K562 (cell line): ENCODE results near the gene ELMO3. TPM values are rescaled to one million over a fixed set of nuclear protein-coding genes. Genes with fewer than 3 reads are reported as not detected.
A peak's percentile ranks its signal among the peaks of the same experiment; 100 is the strongest.

Experiments used
- ATAC-seq: fragments of 200-7000 bp; cut with Tn5 transposase; 3 replicates; pipeline ENCODE4 v1.9.1; 2020; ENCODE audit warnings: moderate library complexity
- BruUV-seq: library from RNA; stranded (reverse); fragments of 400-500 nt; replicated peaks from 2 replicates; lab custom pipeline; 2021; lab: Mats Ljungman, UMichigan
- CTCF ChIA-PET: fragments of 300-600 bp; formaldehyde crosslinking; extraction: SDS; loops from one replicate; lab custom pipeline; 2021; ENCODE audit warnings: low intra/inter-chr PET ratio; lab: Yijun Ruan, JAX
- POLR2A ChIA-PET: fragments of 300-600, 350-650 bp; sonication (Branson Sonifier 250); formaldehyde crosslinking; extraction: SDS; loops from one replicate; lab custom pipeline; 2021; ENCODE audit warnings: antibody characterized with exemption, inconsistent platforms; lab: Yijun Ruan, JAX
- DNase-seq, 4 experiments: peaks; one replicate each; pipeline versions ENCODE4 v3.0.0 to v3.0.0-alpha.2; 2011 to 2018; ENCODE audit warnings: low spot score in 3 of 4, mixed read lengths in 3 of 4; ENCODE audit errors: extremely low read depth in 1 of 4
- FAIRE-seq: peaks from 2 replicates; lab custom pipeline; 2011; peaks lifted over from hg19 to GRCh38; lab: Jason Lieb, UNC
- H2AFZ ChIP-seq: 2 replicates; pipeline ENCODE4 v1.6.0; 2011; ENCODE audit warnings: low read depth, low read length, control low read depth, inconsistent platforms
- H3K27ac ChIP-seq: fragments of 200-600 bp; 3 replicates; pipeline ENCODE4 v1.8.0; 2011; ENCODE audit warnings: low read depth, mild to moderate bottlenecking, control low read depth, inconsistent platforms, low read length, moderate library complexity, mixed read lengths; ENCODE audit errors: extremely low read depth
- H3K27me3 ChIP-seq, 2 experiments: fragments of 300-600 bp in 1 of 2; 2 replicates in 1 of 2; 3 replicates in 1 of 2; pipeline versions ENCODE4 v1.6.0 to v1.8.0; 2011; ENCODE audit warnings: inconsistent platforms in 2 of 2, low read length in 2 of 2, mild to moderate bottlenecking in 1 of 2, mixed read lengths in 1 of 2, moderate library complexity in 1 of 2; ENCODE audit not compliant: control insufficient read depth in 2 of 2, insufficient read depth in 2 of 2
- H3K36me3 ChIP-seq: fragments of 300-600 bp; 3 replicates; pipeline ENCODE4 v1.8.0; 2011; ENCODE audit warnings: mild to moderate bottlenecking, low read length, inconsistent platforms; ENCODE audit not compliant: control insufficient read depth, insufficient read depth
- H3K4me1 ChIP-seq, 2 experiments: fragments of 200-600 bp in 1 of 2; replicated peaks in 1 of 2; 2 replicates in 1 of 2; 3 replicates in 1 of 2; pipeline versions ENCODE4 v1.5.1 to v1.8.0; 2011; ENCODE audit warnings: inconsistent platforms in 2 of 2, low read length in 2 of 2, mild to moderate bottlenecking in 1 of 2, mixed read lengths in 1 of 2, moderate library complexity in 1 of 2; ENCODE audit not compliant: control insufficient read depth in 2 of 2, insufficient read depth in 2 of 2
- H3K4me2 ChIP-seq: 2 replicates; pipeline ENCODE4 v1.6.1; 2011; ENCODE audit warnings: low read length, control low read depth, inconsistent platforms, mixed read lengths; ENCODE audit not compliant: insufficient read depth
- H3K4me3 ChIP-seq: fragments of 200-600 bp; sonication (generic), shearing (Covaris generic); 2 replicates; pipeline ENCODE4 v1.5.1; 2016; ENCODE audit warnings: control low read depth, inconsistent platforms
- H3K79me2 ChIP-seq: fragments of 200-600 bp; 3 replicates; pipeline ENCODE4 v1.8.0; 2011; ENCODE audit warnings: low read length, inconsistent platforms; ENCODE audit not compliant: control insufficient read depth, insufficient read depth
- H3K9ac ChIP-seq, 2 experiments: 2 replicates each; pipeline versions ENCODE4 v1.6.0 to v1.6.1; 2011; ENCODE audit warnings: low read depth in 2 of 2, low read length in 2 of 2, control low read depth in 1 of 2, inconsistent platforms in 1 of 2, mild to moderate bottlenecking in 1 of 2, mixed read lengths in 1 of 2; ENCODE audit not compliant: insufficient read depth in 1 of 2
- H3K9me1 ChIP-seq: one replicate; pipeline ENCODE4 v1.6.0; 2011; ENCODE audit warnings: inconsistent platforms, mild to moderate bottlenecking, low read length, moderate library complexity; ENCODE audit not compliant: control insufficient read depth, insufficient read depth
- H3K9me3 ChIP-seq: replicated peaks from 2 replicates; pipeline ENCODE4 v1.5.1; 2011; ENCODE audit warnings: low read depth, low read length, inconsistent platforms; ENCODE audit not compliant: control insufficient read depth, insufficient read depth
- H4K20me1 ChIP-seq: replicated peaks from 2 replicates; pipeline ENCODE4 v1.6.1; 2011; ENCODE audit warnings: low read length, inconsistent platforms, mixed read lengths; ENCODE audit not compliant: control insufficient read depth, insufficient read depth
- BCOR ChIP-seq: fragments of 450-650 bp; IDR thresholded peaks from 2 replicates; pipeline ENCODE4 v1.6.1; 2016
- CREB3L1 ChIP-seq: fragments of 450-650 bp; IDR thresholded peaks from 2 replicates; pipeline ENCODE4 v1.6.1; 2014; ENCODE audit warnings: low read depth, mild to moderate bottlenecking, moderate library complexity, borderline replicate concordance
- CTCF ChIP-seq, 3 experiments: IDR thresholded peaks in 2 of 3; conservative IDR thresholded peaks in 1 of 3; 2 replicates each; pipeline ENCODE4 v1.5.1; 2011 to 2012; ENCODE audit warnings: low read length in 3 of 3, mild to moderate bottlenecking in 3 of 3, control low read depth in 2 of 3, improper control_type of control experiment in 1 of 3, inconsistent platforms in 1 of 3, low read depth in 1 of 3, mixed read lengths in 1 of 3, moderate library complexity in 1 of 3; ENCODE audit not compliant: insufficient read depth in 2 of 3
- E2F5 ChIP-seq: sonication (generic); formaldehyde crosslinking; IDR thresholded peaks from 2 replicates; pipeline ENCODE4 v1.8.0; 2022; ENCODE audit warnings: mild to moderate bottlenecking, missing genetic modification reagents
- ETS1 ChIP-seq: conservative IDR thresholded peaks from 2 replicates; pipeline ENCODE4 v1.6.1; 2011; ENCODE audit warnings: low read depth, mild to moderate bottlenecking, low read length; ENCODE audit not compliant: control insufficient read depth
- ETV1 ChIP-seq: fragments of 450-650 bp; conservative IDR thresholded peaks from 2 replicates; pipeline ENCODE4 v1.6.1; 2016; ENCODE audit warnings: missing genetic modification characterization, control low read depth, low read depth, missing compliant biosample characterization
- HNRNPLL ChIP-seq: fragments of 200-400 bp; formaldehyde crosslinking; IDR thresholded peaks from 2 replicates; pipeline ENCODE4 v1.6.1; 2017; ENCODE audit warnings: low read length, low read depth, mild to moderate bottlenecking; ENCODE audit not compliant: poor library complexity, severe bottlenecking
- HOXB6 ChIP-seq: fragments of 250-450 bp; sonication (Bioruptor Pico); IDR thresholded peaks from 2 replicates; pipeline ENCODE4 v1.5.1; 2022; ENCODE audit warnings: mild to moderate bottlenecking, borderline replicate concordance
- KHSRP ChIP-seq: fragments of 450-650 bp; IDR thresholded peaks from 2 replicates; pipeline ENCODE4 v1.6.1; 2017
- MCM2 ChIP-seq: fragments of 450-650 bp; IDR thresholded peaks from 2 replicates; pipeline ENCODE4 v1.6.1; 2017; ENCODE audit warnings: low read depth, mild to moderate bottlenecking
- NCOA2 ChIP-seq, 2 experiments: fragments of 450-650 bp; IDR thresholded peaks; 2 replicates each; pipeline ENCODE4 v1.6.1; 2018; ENCODE audit warnings: mild to moderate bottlenecking in 2 of 2, moderate library complexity in 1 of 2; ENCODE audit not compliant: partially characterized antibody in 2 of 2
- NR2F6 ChIP-seq: fragments of 450-650 bp; formaldehyde crosslinking; IDR thresholded peaks from 2 replicates; pipeline ENCODE4 v1.4.0; 2020; ENCODE audit warnings: mild to moderate bottlenecking
- SAFB ChIP-seq: fragments of 200-400 bp; formaldehyde crosslinking; IDR thresholded peaks from 2 replicates; pipeline ENCODE4 v1.6.1; 2017; ENCODE audit warnings: low read depth, low read length, borderline replicate concordance
- SMARCC2 ChIP-seq: fragments of 450-650 bp; IDR thresholded peaks from 2 replicates; pipeline ENCODE4 v1.6.1; 2017; ENCODE audit warnings: antibody characterized with exemption, moderate library complexity, mild to moderate bottlenecking, low read depth
- SMARCE1 ChIP-seq: fragments of 450-650 bp; IDR thresholded peaks from 2 replicates; pipeline ENCODE4 v1.7.1; 2016; ENCODE audit warnings: mild to moderate bottlenecking
- SRSF9 ChIP-seq: fragments of 200-400 bp; formaldehyde crosslinking; IDR thresholded peaks from 2 replicates; pipeline ENCODE4 v1.6.1; 2017; ENCODE audit warnings: low read depth, low read length, borderline replicate concordance
- ZNF3 ChIP-seq: fragments of 250-450 bp; sonication (Bioruptor Pico); IDR thresholded peaks from 2 replicates; pipeline ENCODE4 v1.5.0; 2021; ENCODE audit warnings: mild to moderate bottlenecking, moderate library complexity
- WGBS: fragments of 100-300 bp; shearing (Covaris generic); methylation state at CpG from one replicate; pipeline ENCODE4 v1.1.6; 2016; ENCODE audit warnings: low coverage, mixed read lengths; ENCODE audit not compliant: insufficient coverage; ENCODE audit errors: missing lambda C conversion rate; 5-methylcytosine and 5-hydroxymethylcytosine counted together
- in situ Hi-C: fragments of 300-500 bp; cut with MboI; formaldehyde crosslinking; loops from 4 replicates; pipeline ENCODE4 v1.15.0; 2018; ENCODE audit warnings: inconsistent platforms, mixed read lengths
- intact Hi-C: fragments of 100-400 bp; cut with micrococcal nuclease; formaldehyde crosslinking; loops from 2 replicates; pipeline ENCODE4 v1.14.2; 2022
- polyA plus RNA-seq, 8 experiments: library from polyadenylated mRNA; depleted of rRNA in 4 of 8; stranded (reverse) in 5 of 8; unstranded in 3 of 8; fragments of >200 nt; fragmentation: Nextera tagmentation in 2 of 8; fragmentation: Illumina TruSeq in 1 of 8; extraction: Ambion mirVana in 2 of 8; extraction: Trizol in 1 of 8; gene quantifications; 2 replicates each; pipeline versions ENCODE4 v1.2.1 to v1.2.3, GENCODE V29; 2011 to 2014; ENCODE audit warnings: inconsistent platforms in 1 of 8, missing spikeins in 1 of 8
- total RNA-seq, 7 experiments: library from RNA; depleted of rRNA in 6 of 7; stranded (reverse); fragments of >200 nt in 6 of 7; fragmentation: Illumina TruSeq in 2 of 7; extraction: Trizol in 2 of 7; gene quantifications; 2 replicates each; pipeline versions ENCODE4 v1.2.1 to v1.2.3, GENCODE V29; 2011 to 2021; ENCODE audit warnings: low replicate concordance in 1 of 7

The ELMO3 gene
- total and polyA plus RNA-seq, 9 of the 15 experiments (the other 6 are each of a cell fraction or from before 2014, with no cell fraction given) = 0.04 to 5.1 (median 1.5) TPM

- Histone ChIP-seq H3K9ac (no peak overlapping the region), H2AFZ (no peak overlapping the region), H4K20me1 (peaks cover 11% of the 10 kb centered on the region), H3K9me3 (no peaks in the 10 kb centered on the region), H3K4me3 (no peak overlapping the region), H3K27me3 (no peaks in the 10 kb centered on the region), H3K79me2 (peaks cover 14% of the 10 kb centered on the region), H3K4me2 (no peak overlapping the region; the same call in 1 of the 2 replicates), H3K27ac (no peak overlapping the region), H3K9me1 (no peaks in the 10 kb centered on the region), H3K36me3 (no peaks in the 10 kb centered on the region), H3K4me1 (peaks cover 19 to 47% of the 10 kb centered on the region in 2 experiments)
- POLR2A ChIA-PET = interaction anchor here (0.5 to 1.3 kb wide), 6 partner anchors 9 to 276 kb away, joined by 3 to 4 read pairs (median 3); no protein-coding TSS in a partner anchor
- in situ Hi-C loops (no loop called here), intact Hi-C loops (loop anchor here (10.0 kb wide), 2 partner anchors 170 to 230 kb away; no protein-coding TSS in a partner anchor)
- ATAC-seq (peak; percentile 82), DNase-seq (peak; percentile 65 to 94 (median 74)), FAIRE-seq (peak; percentile 95)
- 44% methylated on average over 36 of the region's 43 CpGs for WGBS
- no TSS peak for BruUV-seq
- CTCF ChIA-PET = interaction anchor here (0.6 to 1.4 kb wide), 6 partner anchors 26 to 206 kb away, joined by 3 to 7 read pairs (median 4); partner anchors contain the start of gene FHOD1
- TF ChIP-seq MCM2 (no peak), E2F5 (CRISPR knock-in tag) (peak; percentile 81), NR2F6 (CRISPR knock-in tag) (no peak), NCOA2 (IDR thresholded peaks at IDR 0.05; ENCODE audit: partially characterized antibody in 2 of 2) (no peak), SAFB (no peak), SMARCE1 (peak; percentile 93), CREB3L1 (no peak), HOXB6 (CRISPR knock-in tag) (no peak), KHSRP (no peak), SRSF9 (no peak), CTCF (IDR thresholded peaks at IDR 0.05 in 2 of 3, conservative IDR thresholded peaks at IDR 0.05 in 1 of 3; ENCODE audit: insufficient read depth in 2 of 3, low read depth in 1 of 3, low read length in 3 of 3) (peak; percentile 88 to 96 (median 91)), SMARCC2 (peak; percentile 80), BCOR (peak; percentile 21; the same call in 1 of the 2 replicates), ETV1 (tag) (no peak), ZNF3 (no peak), HNRNPLL (no peak), ETS1 (peak; percentile 58; the same call in 1 of the 2 replicates)
Measured at GRCh38 chr16:67184995-67185650, 13.8 kb upstream of the ELMO3 start.
